ENCODE results near the gene STEAP3. TPM values are rescaled to one million over a fixed set of nuclear protein-coding genes. Genes with fewer than 3 reads are reported as not detected.

The STEAP3 gene
- total RNA-seq (2021): 15.4 and 15.9 TPM in 2 replicates
- long read RNA-seq, full-length matches to known transcripts: 125 of 158 reads
- long read RNA-seq, partial matches to known transcripts: 17 of 158 reads
- long read RNA-seq, other reads (novel, unspliced or antisense): 16 of 158 reads

- peak within 1 kb of the TSS; percentile 57 for H3K4me2 ChIP-seq (ENCODE audit: insufficient read depth, insufficient read length, low read length)
- H2BK120ac ChIP-seq (ENCODE audit: low read depth, low read length, poor library complexity, severe bottlenecking): no peak within 1 kb of the TSS
- WGBS (ENCODE audit: extremely low coverage, insufficient read length, low lambda C conversion rate): no CpG with 5 or more reads among the region's 89 CpGs
- H4K8ac ChIP-seq (replicated peaks; ENCODE audit: insufficient read length, low read depth, low read length): no peak within 1 kb of the TSS
- no peaks in the 10 kb centered on the region for H3K9me3 Mint-ChIP-seq
- peaks cover 9% of the 10 kb centered on the region for H3K4me1 ChIP-seq (ENCODE audit: insufficient read depth, low read length)
- H3T11ph ChIP-seq (ENCODE audit: low read length): no peak within 1 kb of the TSS
- no peaks in the 10 kb centered on the region for H3K79me1 ChIP-seq (ENCODE audit: insufficient read depth, low read depth, low read length, poor library complexity, severe bottlenecking)
- H3K27ac Mint-ChIP-seq: no peak within 1 kb of the TSS; a peak in 1 of 7 replicates
- H3K27ac ChIP-seq (ENCODE audit: insufficient read length, low read depth, low read length): no peak within 1 kb of the TSS
- H3K9me3 ChIP-seq (ENCODE audit: control insufficient read depth, low read depth, low read length): no peaks in the 10 kb centered on the region
- peak within 1 kb of the TSS; percentile 57 to 75 for H3K4me3 Mint-ChIP-seq
- peaks cover 21% of the 10 kb centered on the region for H3K27me3 Mint-ChIP-seq (ENCODE audit: low read depth)
- H2AK5ac ChIP-seq (ENCODE audit: insufficient read length, low read length): no peak within 1 kb of the TSS
- no peak within 1 kb of the TSS for H4K5ac ChIP-seq (ENCODE audit: insufficient read length, low read depth, low read length)
- no peak for TF ChIP-seq CTCF (conservative IDR thresholded peaks at IDR 0.05)
- H3K56ac ChIP-seq (ENCODE audit: insufficient read length, low read depth, low read length): no peak within 1 kb of the TSS
- H2BK12ac ChIP-seq (ENCODE audit: insufficient read length, low read depth, low read length): no peak within 1 kb of the TSS
- no peak within 1 kb of the TSS for H2BK5ac ChIP-seq (ENCODE audit: insufficient read length, low read length)
- H4K91ac ChIP-seq (ENCODE audit: insufficient read length, low read depth, low read length): no peak within 1 kb of the TSS
- H3K23ac ChIP-seq (ENCODE audit: insufficient read length, low read depth, low read length): no peak within 1 kb of the TSS
- H3K79me2 ChIP-seq (ENCODE audit: insufficient read depth, low read length): no peaks in the 10 kb centered on the region
- no peak within 1 kb of the TSS for H2BK20ac ChIP-seq (ENCODE audit: low read depth, low read length, poor library complexity, severe bottlenecking)
- DNase-seq: peak; percentile 90
- H3K4me1 Mint-ChIP-seq: peaks cover 43 to 46% of the 10 kb centered on the region in 2 experiments
- no peak within 1 kb of the TSS; the same call in 1 of the 2 replicates for H2BK15ac ChIP-seq (ENCODE audit: low read depth, low read length)
- H3K23me2 ChIP-seq (ENCODE audit: insufficient read length, low read depth, low read length, poor library complexity, severe bottlenecking): peaks cover 10% of the 10 kb centered on the region
- H3K14ac ChIP-seq (ENCODE audit: insufficient read depth, low read length): no peak within 1 kb of the TSS; the same call in 1 of the 2 replicates
- H3K27me3 ChIP-seq (ENCODE audit: insufficient read depth, low read length): no peaks in the 10 kb centered on the region
- no peaks in the 10 kb centered on the region for H4K20me1 ChIP-seq (ENCODE audit: control insufficient read depth, insufficient read depth, insufficient read length)
- H3K18ac ChIP-seq (ENCODE audit: insufficient read length, low read depth, low read length): no peak within 1 kb of the TSS
- H3K9ac ChIP-seq (ENCODE audit: extremely low read depth, insufficient read length, low read length): no peak within 1 kb of the TSS
- no peak within 1 kb of the TSS for H3K4ac ChIP-seq (ENCODE audit: low read depth, low read length)
- H3K36me3 Mint-ChIP-seq (ENCODE audit: insufficient read depth in 1 of 3, low read depth in 3 of 3): peaks cover 0 to 5% (median 0%) of the 10 kb centered on the region in 3 experiments; a peak in 2 of 7 replicates
- H2AFZ ChIP-seq (ENCODE audit: low read length): no peak within 1 kb of the TSS
Observed at GRCh38 chr2:119223521-119224390, at the start of gene STEAP3. STEAP3 (plus strand) TSS chr2:119223834; CDS start chr2:119231013, 7,179 bp downstream.
